DMS53 treated with DMSO at 0.1 percent for 48 hours (cell line): ENCODE data around the gene WSCD2.

Source experiments
- DNase-seq: peaks from one replicate; lab custom pipeline; 2025; ENCODE audit not compliant: unreplicated experiment; lab: John Stamatoyannopoulos, UW

Gene WSCD2

DNA sequence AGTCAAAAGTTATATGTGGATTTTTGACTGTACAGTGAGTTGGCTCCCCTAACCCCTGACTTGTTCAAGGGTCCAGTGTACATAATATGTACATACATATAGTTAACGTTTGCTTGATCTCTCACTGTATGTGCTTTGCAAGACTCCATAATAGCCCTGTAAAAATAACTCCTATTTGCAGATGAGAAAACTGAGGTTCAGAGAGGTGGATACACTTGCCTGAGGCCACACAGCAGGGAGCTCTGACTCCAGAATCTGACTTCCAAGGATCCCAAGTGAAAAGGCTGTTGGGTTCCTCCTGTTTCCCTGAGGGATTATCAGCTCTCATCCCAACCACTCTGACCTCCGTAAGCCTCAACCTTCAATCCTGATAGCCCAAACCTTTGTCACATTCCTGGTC lies 168.3 kb downstream of the WSCD2 start:
- no peak for DNase-seq

DNA sequence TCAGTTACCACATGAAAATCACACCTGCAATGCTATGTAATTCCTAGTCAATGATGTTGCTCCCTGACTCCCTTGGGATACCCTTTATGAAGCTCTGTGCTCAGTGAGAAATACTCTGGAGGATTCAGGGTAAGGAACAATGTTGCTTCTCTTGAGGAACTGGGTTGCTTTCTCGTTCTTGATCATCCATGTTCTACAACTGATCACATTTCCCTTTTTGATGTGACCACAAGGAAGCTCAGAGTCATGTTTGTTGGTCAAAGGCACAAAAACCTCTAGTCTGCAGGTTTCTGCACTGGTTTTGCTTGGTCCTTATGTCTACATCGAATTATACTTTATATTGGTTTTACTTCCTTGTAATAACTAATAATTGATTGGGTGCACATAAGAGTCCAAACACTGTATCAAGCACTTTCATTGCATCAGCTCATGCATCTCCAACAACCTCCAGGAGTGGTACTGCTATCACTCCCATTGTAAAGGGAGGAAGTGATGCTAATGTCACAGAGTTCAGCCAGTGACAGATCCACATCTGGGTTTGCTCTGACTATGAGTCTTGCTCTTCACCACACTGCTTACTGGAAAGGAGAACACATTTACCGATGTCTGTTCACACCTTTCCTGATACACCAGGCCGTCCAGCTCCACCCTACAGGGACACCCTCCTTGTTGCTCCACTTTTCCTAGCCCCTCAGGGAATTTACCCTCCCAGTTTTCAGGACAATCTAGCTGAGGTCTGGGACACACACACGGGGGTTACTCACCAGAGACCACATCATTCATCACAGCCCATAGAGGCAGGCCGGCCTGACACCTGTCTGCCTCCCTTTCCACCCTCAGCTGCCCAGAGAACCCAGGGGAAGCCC lies 169.0 kb downstream of the WSCD2 start:
- DNase-seq: no peak

DNA sequence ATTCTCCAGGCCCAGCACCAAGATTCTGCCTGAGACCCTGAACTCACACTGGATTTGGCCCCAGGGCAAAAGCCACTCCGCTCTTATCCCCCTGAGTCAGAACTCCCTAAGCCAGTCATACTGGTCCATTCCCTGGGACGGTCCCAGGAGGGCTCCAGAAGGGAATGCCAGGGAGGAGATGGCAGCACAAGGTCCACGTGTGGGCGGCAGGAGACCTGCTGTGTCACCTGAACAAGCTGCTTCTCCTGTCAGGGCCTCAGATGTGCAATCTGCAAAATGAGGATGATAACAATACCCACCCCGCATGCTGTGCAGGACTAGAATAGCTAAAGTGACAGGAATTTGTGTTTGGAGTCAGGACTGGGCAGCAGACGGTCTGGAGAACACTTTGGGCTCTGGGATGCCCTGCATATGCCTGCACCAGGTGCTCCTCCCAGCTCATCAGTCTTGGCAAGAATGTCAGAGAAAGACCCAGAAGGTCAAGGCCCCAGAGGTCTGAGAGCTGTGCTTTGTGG lies 169.7 kb downstream of the WSCD2 start:
- no peak for DNase-seq

DNA sequence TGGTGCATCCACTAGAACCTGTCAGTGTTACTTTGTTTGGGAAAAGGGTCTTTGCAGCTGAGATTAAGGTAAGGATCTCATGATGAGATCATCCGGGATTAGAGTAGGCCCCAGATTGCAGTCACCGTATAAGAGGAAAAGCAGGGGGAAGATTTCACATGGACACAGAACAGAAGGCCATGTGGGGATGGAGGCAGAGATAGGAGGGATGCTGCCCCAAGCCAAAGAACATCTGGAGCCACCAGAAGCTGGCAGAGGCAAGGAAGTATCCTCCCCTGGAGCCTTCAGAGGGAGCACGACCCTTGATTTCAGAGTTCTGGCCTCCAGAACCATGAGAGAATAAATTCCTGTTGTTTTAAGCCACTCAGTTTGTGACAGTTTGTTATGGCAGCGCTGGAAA lies 170.4 kb downstream of the WSCD2 start:
- DNase-seq: no peak
